ENCODE measurements around the gene IVNS1ABP.
"Not testable (repeated sequence)": the region's sequence is repeated elsewhere in the genome, so short reads cannot be mapped to it uniquely, and the experiment has no call there.

Gene IVNS1ABP

DNA sequence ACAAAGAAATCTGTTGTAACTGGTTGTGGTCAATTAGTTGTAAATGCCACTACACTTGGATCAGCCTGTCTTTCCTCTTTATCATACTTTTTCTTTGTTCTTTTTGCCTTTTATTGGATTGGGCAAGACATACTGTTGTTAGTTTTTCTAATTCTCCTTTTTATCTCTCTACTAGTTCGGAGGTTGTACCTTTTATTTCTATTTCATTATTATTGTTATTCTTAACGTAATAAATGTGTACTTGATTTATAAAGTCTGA lies 59.2 kb downstream of the IVNS1ABP start:
- H3K9me3 ChIP-seq (ENCODE audit: control insufficient read depth, low read length) = no peaks in the 10 kb centered on the region
- H4K91ac ChIP-seq (ENCODE audit: low read length) = no peak overlapping the region
- DNase-seq = no peak
- no peak overlapping the region for H2AK5ac ChIP-seq (ENCODE audit: low read length, severe bottlenecking)
- no CpG with 5 or more reads among the region's 2 CpGs for WGBS
- no peak overlapping the region for H3K4ac ChIP-seq (ENCODE audit: low read depth in 1 of 2, low read length in 2 of 2)
- H2BK5ac ChIP-seq (ENCODE audit: low read depth, low read length, poor library complexity, severe bottlenecking) = no peak overlapping the region
- H2BK15ac ChIP-seq (ENCODE audit: low read depth, poor library complexity, severe bottlenecking) = no peak overlapping the region
- no peak overlapping the region for H2AFZ ChIP-seq (ENCODE audit: low read depth, low read length)
- H3K23ac ChIP-seq (ENCODE audit: low read length in 2 of 2) = no peak overlapping the region
- H3K9ac ChIP-seq (ENCODE audit: low read length) = no peak overlapping the region
- H2BK12ac ChIP-seq (ENCODE audit: low read length in 2 of 2) = no peak overlapping the region
- no peaks in the 10 kb centered on the region for H3K27me3 ChIP-seq (ENCODE audit: control insufficient read depth in 1 of 2, insufficient read depth in 1 of 2, low read length in 2 of 2)
- H4K8ac ChIP-seq (ENCODE audit: low read length) = no peak overlapping the region
- no peak overlapping the region for H3K4me2 ChIP-seq (ENCODE audit: low read length, poor library complexity, severe bottlenecking)
- H3K4me1 ChIP-seq (ENCODE audit: control insufficient read depth, insufficient read depth, low read depth, low read length) = peaks cover 2% of the 10 kb centered on the region
- H2BK120ac ChIP-seq (ENCODE audit: low read depth, low read length) = no peak overlapping the region
- H3K27ac ChIP-seq (ENCODE audit: low read length, poor library complexity, severe bottlenecking) = no peak overlapping the region
- no peaks in the 10 kb centered on the region for H3K36me3 ChIP-seq (ENCODE audit: control insufficient read depth in 1 of 2, insufficient read depth in 2 of 2, low read depth in 1 of 2, low read length in 2 of 2)
- H3K14ac ChIP-seq (ENCODE audit: low read length in 2 of 2) = no peak overlapping the region
- no peaks in the 10 kb centered on the region for H3K79me1 ChIP-seq (replicated peaks; ENCODE audit: low read length, poor library complexity, severe bottlenecking)
- no peak overlapping the region for H3K4me3 ChIP-seq (ENCODE audit: insufficient read depth in 1 of 2, low read depth in 1 of 2, low read length in 2 of 2)
- H3K18ac ChIP-seq (ENCODE audit: low read depth in 1 of 2, low read length in 2 of 2) = no peak overlapping the region

DNA sequence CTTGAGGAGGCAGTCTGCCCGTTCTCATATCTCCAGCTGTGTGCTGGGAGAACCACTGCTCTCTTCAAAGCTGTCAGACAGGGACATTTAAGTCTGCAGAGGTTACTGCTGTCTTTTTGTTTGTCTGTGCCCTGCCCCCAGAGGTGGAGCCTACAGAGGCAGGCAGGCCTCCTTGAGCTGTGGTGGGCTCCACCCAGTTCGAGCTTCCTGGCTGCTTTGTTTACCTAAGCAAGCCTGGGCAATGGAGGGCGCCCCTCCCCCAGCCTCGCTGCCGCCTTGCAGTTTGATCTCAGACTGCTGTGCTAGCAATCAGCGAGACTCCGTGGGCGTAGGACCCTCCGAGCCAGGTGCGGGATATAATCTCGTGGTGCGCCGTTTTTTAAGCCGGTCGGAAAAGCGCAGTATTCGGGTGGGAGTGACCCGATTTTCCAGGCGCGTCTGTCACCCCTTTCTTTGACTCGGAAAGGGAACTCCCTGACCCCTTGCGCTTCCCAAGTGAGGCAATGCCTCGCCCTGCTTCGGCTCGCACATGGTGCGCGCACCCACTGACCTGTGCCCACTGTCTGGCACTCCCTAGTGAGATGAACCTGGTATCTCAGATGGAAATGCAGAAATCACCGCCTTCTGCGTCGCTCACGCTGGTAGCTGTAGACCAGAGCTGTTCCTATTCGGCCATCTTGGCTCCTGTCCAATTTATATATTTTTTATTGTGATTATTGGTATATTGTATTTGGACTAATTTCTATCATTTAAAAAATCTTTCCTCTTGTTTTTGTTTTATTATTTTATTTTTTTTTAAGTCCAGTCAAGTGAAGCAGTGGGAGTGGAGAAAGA lies 59.7 kb downstream of the IVNS1ABP start:
- not testable (repeated sequence) for H3K27ac ChIP-seq (ENCODE audit: low read length, poor library complexity, severe bottlenecking); H3K4me2 ChIP-seq (ENCODE audit: low read length, poor library complexity, severe bottlenecking); H2AK5ac ChIP-seq (ENCODE audit: low read length, severe bottlenecking); H3K9me3 ChIP-seq (ENCODE audit: control insufficient read depth, low read length); H3K36me3 ChIP-seq (ENCODE audit: control insufficient read depth in 1 of 2, insufficient read depth in 2 of 2, low read depth in 1 of 2, low read length in 2 of 2); H4K91ac ChIP-seq (ENCODE audit: low read length); H3K9ac ChIP-seq (ENCODE audit: low read length); H2BK120ac ChIP-seq (ENCODE audit: low read depth, low read length); H2BK5ac ChIP-seq (ENCODE audit: low read depth, low read length, poor library complexity, severe bottlenecking); H2AFZ ChIP-seq (ENCODE audit: low read depth, low read length); H3K79me1 ChIP-seq (replicated peaks; ENCODE audit: low read length, poor library complexity, severe bottlenecking); H2BK15ac ChIP-seq (ENCODE audit: low read depth, poor library complexity, severe bottlenecking); H3K27me3 ChIP-seq (ENCODE audit: control insufficient read depth in 1 of 2, insufficient read depth in 1 of 2, low read length in 2 of 2); H4K8ac ChIP-seq (ENCODE audit: low read length); H3K23ac ChIP-seq (ENCODE audit: low read length in 2 of 2); H3K4me1 ChIP-seq (ENCODE audit: control insufficient read depth, insufficient read depth, low read depth, low read length); DNase-seq; H3K18ac ChIP-seq (ENCODE audit: low read depth in 1 of 2, low read length in 2 of 2); H3K4me3 ChIP-seq (ENCODE audit: insufficient read depth in 1 of 2, low read depth in 1 of 2, low read length in 2 of 2); H2BK12ac ChIP-seq (ENCODE audit: low read length in 2 of 2); H3K4ac ChIP-seq (ENCODE audit: low read depth in 1 of 2, low read length in 2 of 2); H3K14ac ChIP-seq (ENCODE audit: low read length in 2 of 2)
- 97% methylated on average over 13 of the region's 32 CpGs for WGBS

DNA sequence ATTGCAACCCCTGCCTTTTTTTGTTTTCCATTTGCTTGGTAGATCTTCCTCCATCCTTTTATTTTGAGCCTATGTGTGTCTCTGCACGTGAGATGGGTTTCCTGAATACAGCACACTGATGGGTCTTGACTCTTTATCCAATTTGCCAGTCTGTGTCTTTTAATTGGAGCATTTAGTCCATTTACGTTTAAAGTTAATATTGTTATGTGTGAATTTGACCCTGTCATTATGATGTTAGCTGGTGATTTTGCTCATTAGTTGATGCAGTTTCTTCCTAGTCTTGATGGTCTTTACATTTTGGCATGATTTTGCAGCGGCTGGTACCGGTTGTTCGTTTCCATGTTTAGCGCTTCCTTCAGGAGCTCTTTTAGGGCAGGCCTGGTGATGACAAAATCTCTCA lies 61.4 kb downstream of the IVNS1ABP start:
- not testable (repeated sequence) for H3K9me3 ChIP-seq (ENCODE audit: control insufficient read depth, low read length); H2AK5ac ChIP-seq (ENCODE audit: low read length, severe bottlenecking); H2BK5ac ChIP-seq (ENCODE audit: low read depth, low read length, poor library complexity, severe bottlenecking); H3K27me3 ChIP-seq (ENCODE audit: control insufficient read depth in 1 of 2, insufficient read depth in 1 of 2, low read length in 2 of 2); H3K23ac ChIP-seq (ENCODE audit: low read length in 2 of 2); H3K4me1 ChIP-seq (ENCODE audit: control insufficient read depth, insufficient read depth, low read depth, low read length); H4K91ac ChIP-seq (ENCODE audit: low read length); H2BK15ac ChIP-seq (ENCODE audit: low read depth, poor library complexity, severe bottlenecking); H3K36me3 ChIP-seq (ENCODE audit: control insufficient read depth in 1 of 2, insufficient read depth in 2 of 2, low read depth in 1 of 2, low read length in 2 of 2); H2BK12ac ChIP-seq (ENCODE audit: low read length in 2 of 2); H2BK120ac ChIP-seq (ENCODE audit: low read depth, low read length); H3K4ac ChIP-seq (ENCODE audit: low read depth in 1 of 2, low read length in 2 of 2); H3K4me2 ChIP-seq (ENCODE audit: low read length, poor library complexity, severe bottlenecking); H3K14ac ChIP-seq (ENCODE audit: low read length in 2 of 2); H3K9ac ChIP-seq (ENCODE audit: low read length); H3K79me1 ChIP-seq (replicated peaks; ENCODE audit: low read length, poor library complexity, severe bottlenecking); H3K27ac ChIP-seq (ENCODE audit: low read length, poor library complexity, severe bottlenecking); H2AFZ ChIP-seq (ENCODE audit: low read depth, low read length); H3K4me3 ChIP-seq (ENCODE audit: insufficient read depth in 1 of 2, low read depth in 1 of 2, low read length in 2 of 2); H3K18ac ChIP-seq (ENCODE audit: low read depth in 1 of 2, low read length in 2 of 2); DNase-seq; H4K8ac ChIP-seq (ENCODE audit: low read length)
- WGBS = 90% methylated on average over 1 of the region's 6 CpGs

DNA sequence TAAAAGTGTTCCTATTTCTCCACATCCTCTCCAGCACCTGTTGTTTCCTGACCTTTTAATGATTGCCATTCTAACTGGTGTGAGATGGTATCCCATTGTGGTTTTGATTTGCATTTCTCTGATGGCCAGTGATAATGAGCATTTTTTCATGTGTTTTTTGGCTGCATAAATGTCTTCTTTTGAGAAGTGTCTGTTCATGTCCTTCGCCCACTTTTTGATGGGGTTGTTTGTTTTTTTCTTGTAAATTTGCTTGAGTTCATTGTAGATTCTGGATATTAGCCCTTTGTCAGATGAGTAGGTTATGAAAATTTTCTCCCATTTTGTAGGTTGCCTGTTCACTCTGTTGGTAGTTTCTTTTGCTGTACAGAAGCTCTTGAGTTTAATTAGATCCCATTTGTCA lies 64.6 kb downstream of the IVNS1ABP start:
- H3K4ac ChIP-seq (ENCODE audit: low read depth in 1 of 2, low read length in 2 of 2); DNase-seq; H3K18ac ChIP-seq (ENCODE audit: low read depth in 1 of 2, low read length in 2 of 2); H3K9ac ChIP-seq (ENCODE audit: low read length); H2BK12ac ChIP-seq (ENCODE audit: low read length in 2 of 2); H4K8ac ChIP-seq (ENCODE audit: low read length); H3K4me1 ChIP-seq (ENCODE audit: control insufficient read depth, insufficient read depth, low read depth, low read length); H4K91ac ChIP-seq (ENCODE audit: low read length); H3K4me2 ChIP-seq (ENCODE audit: low read length, poor library complexity, severe bottlenecking); H2BK5ac ChIP-seq (ENCODE audit: low read depth, low read length, poor library complexity, severe bottlenecking); H3K36me3 ChIP-seq (ENCODE audit: control insufficient read depth in 1 of 2, insufficient read depth in 2 of 2, low read depth in 1 of 2, low read length in 2 of 2); H2BK15ac ChIP-seq (ENCODE audit: low read depth, poor library complexity, severe bottlenecking); H3K79me1 ChIP-seq (replicated peaks; ENCODE audit: low read length, poor library complexity, severe bottlenecking); H2AK5ac ChIP-seq (ENCODE audit: low read length, severe bottlenecking); H3K23ac ChIP-seq (ENCODE audit: low read length in 2 of 2); H2BK120ac ChIP-seq (ENCODE audit: low read depth, low read length); H3K4me3 ChIP-seq (ENCODE audit: insufficient read depth in 1 of 2, low read depth in 1 of 2, low read length in 2 of 2); H3K9me3 ChIP-seq (ENCODE audit: control insufficient read depth, low read length); H3K27ac ChIP-seq (ENCODE audit: low read length, poor library complexity, severe bottlenecking); H3K14ac ChIP-seq (ENCODE audit: low read length in 2 of 2); H3K27me3 ChIP-seq (ENCODE audit: control insufficient read depth in 1 of 2, insufficient read depth in 1 of 2, low read length in 2 of 2); H2AFZ ChIP-seq (ENCODE audit: low read depth, low read length): not testable (repeated sequence)
- no CpG with 5 or more reads among the region's 1 CpG for WGBS
